GM12878 (cell line): ENCODE measurements around the gene EYA2. TPM values are rescaled to one million over a fixed set of nuclear protein-coding genes. Genes with fewer than 3 reads are reported as not detected.
A peak's percentile ranks its signal among the peaks of the same experiment; 100 is the strongest.

Experiments used
- ATAC-seq: fragments of 200-7000 bp; cut with Tn5 transposase; 3 replicates; pipeline ENCODE4 v1.9.1; 2020; ENCODE audit warnings: mild to moderate bottlenecking, moderate library complexity
- BruUV-seq: library from RNA; stranded (reverse); fragments of 400-500 nt; replicated peaks from 2 replicates; lab custom pipeline; 2021; lab: Mats Ljungman, UMichigan
- CTCF ChIA-PET: fragments of 300-600 bp; sonication (Branson Sonifier 250); formaldehyde crosslinking; extraction: SDS; loops from one replicate; lab custom pipeline; 2021; ENCODE audit warnings: inconsistent platforms; lab: Yijun Ruan, JAX
- POLR2A ChIA-PET: fragments of 350-600 bp; formaldehyde crosslinking; extraction: SDS; loops from one replicate; lab custom pipeline; 2021; ENCODE audit warnings: inconsistent platforms; lab: Charles Lee
- RAD21 ChIA-PET: fragments of 300-600 bp; sonication (Branson Sonifier 250); formaldehyde crosslinking; loops from one replicate; lab custom pipeline; 2023; ENCODE audit warnings: antibody characterized with exemption; ENCODE audit not compliant: unreplicated experiment; lab: Charles Lee
- SMC1A ChIA-PET: fragments of 300-600 bp; sonication (Branson Sonifier 250); formaldehyde crosslinking; loops from one replicate; lab custom pipeline; 2023; ENCODE audit not compliant: unreplicated experiment, uncharacterized antibody; lab: Charles Lee
- DNase-seq: peaks from one replicate; pipeline ENCODE4 v3.0.0-alpha.2; 2011; ENCODE audit warnings: low read depth, low spot score
- FAIRE-seq: peaks from 3 replicates; lab custom pipeline; 2011; peaks lifted over from hg19 to GRCh38; lab: Jason Lieb, UNC
- H2AFZ ChIP-seq: 2 replicates; pipeline ENCODE4 v1.6.0; 2011; ENCODE audit warnings: low read depth, low read length, control low read depth; ENCODE audit not compliant: control insufficient read depth
- H3K27ac ChIP-seq: 2 replicates; pipeline ENCODE4 v1.5.1; 2011; ENCODE audit warnings: control low read depth; ENCODE audit not compliant: control insufficient read depth, insufficient read depth
- H3K27me3 ChIP-seq, 2 experiments: replicated peaks in 1 of 2; 2 replicates each; pipeline versions ENCODE4 v1.6.0 to v1.6.1; 2011; ENCODE audit warnings: low read length in 1 of 2; ENCODE audit not compliant: control insufficient read depth in 2 of 2, insufficient read depth in 2 of 2
- H3K36me3 ChIP-seq, 2 experiments: 2 replicates each; pipeline ENCODE4 v1.5.1; 2011; ENCODE audit warnings: low read length in 1 of 2; ENCODE audit not compliant: control insufficient read depth in 2 of 2, insufficient read depth in 2 of 2
- H3K4me1 ChIP-seq: 2 replicates; pipeline ENCODE4 v1.6.1; 2011; ENCODE audit warnings: mild to moderate bottlenecking, low read length, moderate library complexity, mixed read lengths; ENCODE audit not compliant: control insufficient read depth, insufficient read depth
- H3K4me2 ChIP-seq: 2 replicates; pipeline ENCODE4 v1.6.0; 2011; ENCODE audit warnings: control low read depth; ENCODE audit not compliant: control insufficient read depth, insufficient read depth
- H3K4me3 ChIP-seq: fragments of 200-600 bp; sonication (generic); 2 replicates; pipeline ENCODE4 v1.5.1; 2016
- H3K79me2 ChIP-seq: 2 replicates; pipeline ENCODE4 v1.6.0; 2011; ENCODE audit warnings: low read length; ENCODE audit not compliant: control insufficient read depth, insufficient read depth
- H3K9ac ChIP-seq: 2 replicates; pipeline ENCODE4 v1.8.0; 2011; ENCODE audit warnings: low read length, control low read depth, mixed read lengths; ENCODE audit not compliant: control insufficient read depth, insufficient read depth
- H3K9me3 ChIP-seq: replicated peaks from 3 replicates; pipeline ENCODE4 v1.5.1; 2011; ENCODE audit warnings: mild to moderate bottlenecking, low read length; ENCODE audit not compliant: control insufficient read depth, insufficient read depth
- H4K20me1 ChIP-seq: 2 replicates; pipeline ENCODE4 v1.6.0; 2011; ENCODE audit not compliant: control insufficient read depth, insufficient read depth
- BHLHE40 ChIP-seq, 2 experiments: fragments of 450-650 bp in 1 of 2; IDR thresholded peaks; 2 replicates each; pipeline ENCODE4 v1.6.1; 2011 to 2017; ENCODE audit warnings: low read depth in 2 of 2, borderline replicate concordance in 1 of 2, improper control_type of control experiment in 1 of 2, low read length in 1 of 2, mild to moderate bottlenecking in 1 of 2
- CBFB ChIP-seq: IDR thresholded peaks from 2 replicates; pipeline ENCODE4 v1.6.1; 2016; ENCODE audit warnings: antibody characterized with exemption, low read depth
- FOXK2 ChIP-seq: fragments of 450-650 bp; IDR thresholded peaks from 2 replicates; pipeline ENCODE4 v1.6.1; 2017; ENCODE audit warnings: mild to moderate bottlenecking, moderate library complexity
- IKZF1 ChIP-seq: fragments of 450-650 bp; conservative IDR thresholded peaks from 2 replicates; pipeline ENCODE4 v1.6.1; 2017; ENCODE audit warnings: antibody characterized with exemption, mild to moderate bottlenecking
- MYB ChIP-seq: fragments of 150-350 bp; IDR thresholded peaks from 2 replicates; pipeline ENCODE4 v1.6.1; 2014; ENCODE audit warnings: mild to moderate bottlenecking, low read depth, low read length, borderline replicate concordance
- NR2F1 ChIP-seq: fragments of 450-650 bp; conservative IDR thresholded peaks from 2 replicates; pipeline ENCODE4 v1.6.1; 2017; ENCODE audit warnings: mild to moderate bottlenecking
- POLR2AphosphoS5 ChIP-seq: IDR thresholded peaks from 2 replicates; pipeline ENCODE4 v1.6.1; 2011; ENCODE audit warnings: mild to moderate bottlenecking, low read length, inconsistent platforms
- RAD21 ChIP-seq: IDR thresholded peaks from 2 replicates; pipeline ENCODE4 v1.6.1; 2011; ENCODE audit warnings: mild to moderate bottlenecking, low read depth, low read length, moderate library complexity; ENCODE audit not compliant: insufficient read depth
- RUNX3 ChIP-seq: IDR thresholded peaks from 2 replicates; pipeline ENCODE4 v1.6.1; 2012; ENCODE audit warnings: low read length, inconsistent platforms
- TCF12 ChIP-seq: IDR thresholded peaks from 2 replicates; pipeline ENCODE4 v1.6.1; 2011; ENCODE audit warnings: low read depth, mild to moderate bottlenecking, low read length
- TCF3 ChIP-seq: IDR thresholded peaks from 2 replicates; pipeline ENCODE4 v1.6.1; 2012; ENCODE audit warnings: low read depth, mild to moderate bottlenecking, low read length, borderline replicate concordance; ENCODE audit not compliant: insufficient read depth
- YY1 ChIP-seq: IDR thresholded peaks from 2 replicates; pipeline ENCODE4 v1.6.1; 2011; ENCODE audit warnings: low read depth, mild to moderate bottlenecking, low read length
- WGBS: methylation state at CpG from one replicate; pipeline ENCODE4 v1.1.6; 2016; ENCODE audit warnings: low lambda C conversion rate; ENCODE audit not compliant: insufficient replicate concordance, insufficient coverage; ENCODE audit errors: missing lambda C conversion rate; 5-methylcytosine and 5-hydroxymethylcytosine counted together
- in situ Hi-C: fragments of 300-500 bp; cut with MboI; formaldehyde crosslinking; loops from 9 replicates; pipeline ENCODE4 v1.14.3; 2018; ENCODE audit warnings: mixed read lengths
- intact Hi-C: fragments of 100-400 bp; cut with micrococcal nuclease; formaldehyde crosslinking; loops from one replicate; pipeline ENCODE4 v1.14.2; 2022; ENCODE audit not compliant: unreplicated experiment
- polyA plus RNA-seq, 11 experiments: library from polyadenylated mRNA; depleted of rRNA in 4 of 11; unstranded in 6 of 11; stranded (reverse) in 5 of 11; fragments of >200 nt; fragmentation: Nextera tagmentation in 4 of 11; fragmentation: Illumina TruSeq in 1 of 11; extraction: Ambion mirVana in 4 of 11; extraction: Trizol in 1 of 11; gene quantifications; 1 replicate in 1 of 11; 2 replicates in 10 of 11; pipeline versions ENCODE4 v1.2.1 to v1.2.3, GENCODE V29; 2011 to 2016; ENCODE audit warnings: inconsistent platforms in 2 of 11, missing spikeins in 2 of 11, low read depth in 1 of 11
- total RNA-seq, 4 experiments: library from RNA; depleted of rRNA in 3 of 4; stranded (reverse); fragments of >200 nt in 3 of 4; fragmentation: Illumina TruSeq in 1 of 4; extraction: Trizol in 1 of 4; gene quantifications; 2 replicates each; pipeline versions ENCODE4 v1.2.1 to v1.2.3, GENCODE V29; 2013 to 2021
- TF ChIP-seq, protein P1 (sequence below): fragments of 450-650 bp; formaldehyde crosslinking; IDR thresholded peaks from 2 replicates; pipeline ENCODE4 v1.5.0; 2022; ENCODE audit warnings: mild to moderate bottlenecking, missing genetic modification characterization
- TF ChIP-seq, protein P2 (sequence below), 3 experiments: IDR thresholded peaks in 2 of 3; conservative IDR thresholded peaks in 1 of 3; 2 replicates each; pipeline ENCODE4 v1.5.1; 2011; ENCODE audit warnings: low read depth in 3 of 3, low read length in 3 of 3, mild to moderate bottlenecking in 3 of 3, control low read depth in 2 of 3, moderate library complexity in 2 of 3, inconsistent platforms in 1 of 3, mixed read lengths in 1 of 3; ENCODE audit not compliant: control insufficient read depth in 2 of 3, insufficient read depth in 1 of 3; ENCODE audit errors: extremely low read depth in 1 of 3
- TF ChIP-seq, protein P3 (sequence below): fragments of 450-650 bp; IDR thresholded peaks from 2 replicates; pipeline ENCODE4 v1.6.1; 2014; ENCODE audit warnings: mild to moderate bottlenecking

Gene EYA2
- total and polyA plus RNA-seq, 10 of the 15 experiments (the other 5 are each of a cell fraction or from before 2014, with no cell fraction given) = 0.20 TPM; not detected in 9

DNA sequence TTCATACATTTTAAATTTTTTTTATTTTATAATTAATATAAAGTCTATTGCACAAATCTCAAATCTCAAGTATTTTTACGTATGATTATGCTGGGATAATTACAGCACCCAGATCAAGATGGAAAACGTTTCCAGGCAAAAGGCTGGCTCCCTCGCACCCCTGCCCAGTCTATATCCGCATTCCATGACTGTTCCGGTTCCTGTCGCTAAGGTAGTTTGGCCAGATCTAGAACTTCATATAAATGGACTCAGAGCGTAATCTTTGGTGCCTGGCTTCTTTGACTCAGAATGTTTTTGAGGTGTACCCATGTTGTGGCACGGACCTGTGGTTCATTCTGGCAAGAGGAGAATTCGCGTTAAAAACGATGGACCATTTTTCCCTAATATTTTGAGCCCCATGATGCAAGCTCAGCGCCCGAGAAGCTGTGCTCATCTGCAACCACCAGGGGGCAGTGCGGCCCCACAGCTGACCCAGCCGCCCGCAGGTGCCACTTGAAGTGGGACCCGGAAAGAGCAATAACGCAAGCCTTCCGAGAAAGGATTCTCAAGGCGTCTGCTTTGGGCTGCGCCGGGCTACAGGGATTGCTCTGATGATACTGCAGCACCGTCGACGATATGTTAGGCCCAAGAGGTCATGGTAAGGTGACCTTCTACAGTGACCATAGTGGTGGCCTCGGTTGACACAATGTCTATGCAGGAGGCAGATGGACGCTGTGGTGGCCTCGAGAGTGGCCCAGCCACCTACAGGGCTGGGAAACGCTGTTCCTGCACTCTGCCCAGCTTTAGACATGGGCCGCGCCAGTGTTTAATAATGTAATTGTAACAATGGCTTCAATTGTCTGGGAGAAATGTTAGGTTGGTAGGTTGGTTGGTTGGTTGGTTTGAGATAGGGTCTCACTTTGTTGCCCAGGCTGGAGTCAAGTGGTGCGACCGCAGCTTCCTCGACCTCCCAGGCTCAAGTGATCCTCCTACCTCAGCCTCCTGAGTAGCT, 301.7 kb downstream of the EYA2 start:
- ChIA-PET RAD21 (interaction anchor here (0.6 to 5.9 kb wide), 20 partner anchors 9 to 533 kb away, joined by 3 to 141 read pairs (median 4); partner anchors contain the start of gene ZMYND8), POLR2A (interaction anchor here (1.4 kb wide), 1 partner anchor 188 kb away, joined by 4 read pairs; no protein-coding TSS in a partner anchor), SMC1A (interaction anchor here (0.6 to 7.1 kb wide), 15 partner anchors 21 to 1592 kb away, joined by 3 to 140 read pairs (median 4); no protein-coding TSS in a partner anchor), CTCF (interaction anchor here (0.6 to 16.9 kb wide), 25 partner anchors 9 to 513 kb away, joined by 3 to 326 read pairs (median 4); partner anchors contain the start of gene ZMYND8)
- in situ Hi-C loops (loop anchor here (5.0 kb wide), 1 partner anchor 186 kb away; no protein-coding TSS in a partner anchor), intact Hi-C loops (loop anchor here (1.0 to 10.0 kb wide), 4 partner anchors 76 to 442 kb away; no protein-coding TSS in a partner anchor)
- no peak overlapping the region for H3K9ac ChIP-seq
- H3K36me3 ChIP-seq = no peaks in the 10 kb centered on the region
- H2AFZ ChIP-seq = peak overlapping the region; percentile 41
- H4K20me1 ChIP-seq = no peaks in the 10 kb centered on the region
- peak; percentile 19 for DNase-seq
- no peak overlapping the region for H3K27ac ChIP-seq
- H3K27me3 ChIP-seq = peaks cover 0 to 1% of the 10 kb centered on the region in 2 experiments; a peak in 1 of 4 replicates
- no TSS peak for BruUV-seq
- peaks cover 17% of the 10 kb centered on the region for H3K4me1 ChIP-seq
- FAIRE-seq = no peak
- WGBS = 30% methylated on average over 34 of the region's 34 CpGs
- H3K79me2 ChIP-seq = no peaks in the 10 kb centered on the region
- H3K9me3 ChIP-seq = no peaks in the 10 kb centered on the region
- H3K4me2 ChIP-seq = peak overlapping the region; percentile 56; the same call in 1 of the 2 replicates
- peak; percentile 86 for ATAC-seq
- H3K4me3 ChIP-seq = no peak overlapping the region
- TF ChIP-seq YY1 = peak; percentile 76
- peak; percentile 21; the same call in 1 of the 2 replicates for TF ChIP-seq IKZF1
- TF ChIP-seq, protein P1, sequence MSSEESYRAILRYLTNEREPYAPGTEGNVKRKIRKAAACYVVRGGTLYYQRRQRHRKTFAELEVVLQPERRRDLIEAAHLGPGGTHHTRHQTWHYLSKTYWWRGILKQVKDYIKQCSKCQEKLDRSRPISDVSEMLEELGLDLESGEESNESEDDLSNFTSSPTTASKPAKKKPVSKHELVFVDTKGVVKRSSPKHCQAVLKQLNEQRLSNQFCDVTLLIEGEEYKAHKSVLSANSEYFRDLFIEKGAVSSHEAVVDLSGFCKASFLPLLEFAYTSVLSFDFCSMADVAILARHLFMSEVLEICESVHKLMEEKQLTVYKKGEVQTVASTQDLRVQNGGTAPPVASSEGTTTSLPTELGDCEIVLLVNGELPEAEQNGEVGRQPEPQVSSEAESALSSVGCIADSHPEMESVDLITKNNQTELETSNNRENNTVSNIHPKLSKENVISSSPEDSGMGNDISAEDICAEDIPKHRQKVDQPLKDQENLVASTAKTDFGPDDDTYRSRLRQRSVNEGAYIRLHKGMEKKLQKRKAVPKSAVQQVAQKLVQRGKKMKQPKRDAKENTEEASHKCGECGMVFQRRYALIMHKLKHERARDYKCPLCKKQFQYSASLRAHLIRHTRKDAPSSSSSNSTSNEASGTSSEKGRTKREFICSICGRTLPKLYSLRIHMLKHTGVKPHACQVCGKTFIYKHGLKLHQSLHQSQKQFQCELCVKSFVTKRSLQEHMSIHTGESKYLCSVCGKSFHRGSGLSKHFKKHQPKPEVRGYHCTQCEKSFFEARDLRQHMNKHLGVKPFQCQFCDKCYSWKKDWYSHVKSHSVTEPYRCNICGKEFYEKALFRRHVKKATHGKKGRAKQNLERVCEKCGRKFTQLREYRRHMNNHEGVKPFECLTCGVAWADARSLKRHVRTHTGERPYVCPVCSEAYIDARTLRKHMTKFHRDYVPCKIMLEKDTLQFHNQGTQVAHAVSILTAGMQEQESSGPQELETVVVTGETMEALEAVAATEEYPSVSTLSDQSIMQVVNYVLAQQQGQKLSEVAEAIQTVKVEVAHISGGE = no peak
- TF ChIP-seq FOXK2 = no peak
- TF ChIP-seq, protein P2, sequence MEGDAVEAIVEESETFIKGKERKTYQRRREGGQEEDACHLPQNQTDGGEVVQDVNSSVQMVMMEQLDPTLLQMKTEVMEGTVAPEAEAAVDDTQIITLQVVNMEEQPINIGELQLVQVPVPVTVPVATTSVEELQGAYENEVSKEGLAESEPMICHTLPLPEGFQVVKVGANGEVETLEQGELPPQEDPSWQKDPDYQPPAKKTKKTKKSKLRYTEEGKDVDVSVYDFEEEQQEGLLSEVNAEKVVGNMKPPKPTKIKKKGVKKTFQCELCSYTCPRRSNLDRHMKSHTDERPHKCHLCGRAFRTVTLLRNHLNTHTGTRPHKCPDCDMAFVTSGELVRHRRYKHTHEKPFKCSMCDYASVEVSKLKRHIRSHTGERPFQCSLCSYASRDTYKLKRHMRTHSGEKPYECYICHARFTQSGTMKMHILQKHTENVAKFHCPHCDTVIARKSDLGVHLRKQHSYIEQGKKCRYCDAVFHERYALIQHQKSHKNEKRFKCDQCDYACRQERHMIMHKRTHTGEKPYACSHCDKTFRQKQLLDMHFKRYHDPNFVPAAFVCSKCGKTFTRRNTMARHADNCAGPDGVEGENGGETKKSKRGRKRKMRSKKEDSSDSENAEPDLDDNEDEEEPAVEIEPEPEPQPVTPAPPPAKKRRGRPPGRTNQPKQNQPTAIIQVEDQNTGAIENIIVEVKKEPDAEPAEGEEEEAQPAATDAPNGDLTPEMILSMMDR (IDR thresholded peaks at IDR 0.05 in 2 of 3, conservative IDR thresholded peaks at IDR 0.05 in 1 of 3; ENCODE audit: control insufficient read depth in 2 of 3, extremely low read depth in 1 of 3, insufficient read depth in 1 of 3, low read depth in 3 of 3, low read length in 3 of 3) = peak; percentile 91 to 97 (median 95)
- TF ChIP-seq POLR2AphosphoS5 = no peak
- TF ChIP-seq MYB = 0 out of 2 replicates have a peak, but pooled peaks have one; percentile 23
- TF ChIP-seq NR2F1 = peak; percentile 62
- peak; percentile 95 for TF ChIP-seq RAD21
- TF ChIP-seq TCF3 = peak; percentile 49; the same call in 1 of the 2 replicates
- TF ChIP-seq, protein P3, sequence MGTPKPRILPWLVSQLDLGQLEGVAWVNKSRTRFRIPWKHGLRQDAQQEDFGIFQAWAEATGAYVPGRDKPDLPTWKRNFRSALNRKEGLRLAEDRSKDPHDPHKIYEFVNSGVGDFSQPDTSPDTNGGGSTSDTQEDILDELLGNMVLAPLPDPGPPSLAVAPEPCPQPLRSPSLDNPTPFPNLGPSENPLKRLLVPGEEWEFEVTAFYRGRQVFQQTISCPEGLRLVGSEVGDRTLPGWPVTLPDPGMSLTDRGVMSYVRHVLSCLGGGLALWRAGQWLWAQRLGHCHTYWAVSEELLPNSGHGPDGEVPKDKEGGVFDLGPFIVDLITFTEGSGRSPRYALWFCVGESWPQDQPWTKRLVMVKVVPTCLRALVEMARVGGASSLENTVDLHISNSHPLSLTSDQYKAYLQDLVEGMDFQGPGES = no peak
- peak in 1 of 2 experiments; percentile 70; a peak in 2 of 4 replicates for TF ChIP-seq BHLHE40 (IDR thresholded peaks at IDR 0.05; ENCODE audit: borderline replicate concordance in 1 of 2, low read depth in 2 of 2, low read length in 1 of 2)
- peak; percentile 50 for TF ChIP-seq RUNX3
- TF ChIP-seq TCF12 = peak; percentile 80; the same call in 1 of the 2 replicates
- TF ChIP-seq CBFB = peak; percentile 50; the same call in 1 of the 2 replicates
